BLaER1 treated with 17β-estradiol and CSF1 and Interleukin-3, amounts not matched to agents 10 nM and 100 nM (cell line): Measurements from ENCODE around the gene TYRP1.
"Not testable (repeated sequence)": the region's sequence is repeated elsewhere in the genome, so short reads cannot be mapped to it uniquely, and the experiment has no call there.

Source experiments
- H3K27ac ChIP-seq, 11 experiments: shearing (Covaris generic); formaldehyde crosslinking; 2 replicates each; pipeline ENCODE4 v1.8.1; 2022
- H3K27me3 ChIP-seq, 11 experiments: shearing (Covaris generic); formaldehyde crosslinking; 2 replicates each; pipeline ENCODE4 v1.8.1; 2022
- H3K36me3 ChIP-seq, 11 experiments: shearing (Covaris generic); formaldehyde crosslinking; 2 replicates each; pipeline ENCODE4 v1.8.1; 2022
- H3K4me1 ChIP-seq, 10 experiments: shearing (Covaris generic); formaldehyde crosslinking; 2 replicates each; pipeline ENCODE4 v1.8.1; 2022
- H3K4me2 ChIP-seq, 11 experiments: shearing (Covaris generic); formaldehyde crosslinking; 2 replicates each; pipeline ENCODE4 v1.8.1; 2022
- H3K4me3 ChIP-seq, 10 experiments: shearing (Covaris generic); formaldehyde crosslinking; 2 replicates each; pipeline ENCODE4 v1.8.1; 2022
- H3K9ac ChIP-seq, 11 experiments: shearing (Covaris generic); formaldehyde crosslinking; 2 replicates each; pipeline ENCODE4 v1.8.1; 2022
- H3K9me3 ChIP-seq, 11 experiments: shearing (Covaris generic); formaldehyde crosslinking; replicated peaks in 1 of 11; 2 replicates each; pipeline ENCODE4 v1.8.1; 2022
- H4K20me1 ChIP-seq, 11 experiments: shearing (Covaris generic); formaldehyde crosslinking; 2 replicates each; pipeline ENCODE4 v1.8.1; 2022
- Cebpa-rat ChIP-seq, 11 experiments: shearing (Covaris generic); IDR thresholded peaks; 2 replicates each; pipeline ENCODE4 v1.8.1; 2022

Gene TYRP1

GRCh38 chr9:12659220-12659619 lies 34.0 kb upstream of the TYRP1 start:
- no peaks in the 10 kb centered on the region for H3K36me3 ChIP-seq
- no peaks in the 10 kb centered on the region for H3K4me1 ChIP-seq
- H3K9ac ChIP-seq: no peak overlapping the region
- TF ChIP-seq Cebpa-rat (IDR thresholded peaks at IDR 0.05): no peak
- H3K4me3 ChIP-seq: no peak overlapping the region
- H3K9me3 ChIP-seq: peaks cover 11 to 22% (median 18%) of the 10 kb centered on the region in 11 experiments; a peak in 19 of 22 replicates
- H3K4me2 ChIP-seq: no peak overlapping the region
- H4K20me1 ChIP-seq: no peaks in the 10 kb centered on the region
- no peaks in the 10 kb centered on the region for H3K27me3 ChIP-seq
- no peak overlapping the region for H3K27ac ChIP-seq

- Histone ChIP-seq H3K9me3 (no peaks in the 10 kb centered on the region), H3K27ac (no peak overlapping the region), H4K20me1 (no peaks in the 10 kb centered on the region), H3K27me3 (no peaks in the 10 kb centered on the region), H3K4me3 (no peak overlapping the region), H3K9ac (no peak overlapping the region), H3K4me2 (no peak overlapping the region), H3K4me1 (no peaks in the 10 kb centered on the region), H3K36me3 (no peaks in the 10 kb centered on the region)
- TF ChIP-seq Cebpa-rat (IDR thresholded peaks at IDR 0.05): no peak
Measured at GRCh38 chr9:12666813-12667212, 26.4 kb upstream of the TYRP1 start.

- TF ChIP-seq Cebpa-rat (IDR thresholded peaks at IDR 0.05): no peak
- no peaks in the 10 kb centered on the region for H3K36me3 ChIP-seq
Measured at GRCh38 chr9:12667892-12668291, 25.3 kb upstream of the TYRP1 start.

GRCh38 chr9:12670006-12670405 lies 23.2 kb upstream of the TYRP1 start:
- H3K27ac ChIP-seq: no peak overlapping the region
- no peaks in the 10 kb centered on the region for H4K20me1 ChIP-seq
- no peak overlapping the region for H3K4me3 ChIP-seq
- no peaks in the 10 kb centered on the region for H3K9me3 ChIP-seq
- H3K36me3 ChIP-seq: no peaks in the 10 kb centered on the region
- no peak overlapping the region for H3K4me2 ChIP-seq
- no peak overlapping the region for H3K9ac ChIP-seq
- H3K4me1 ChIP-seq: no peaks in the 10 kb centered on the region
- TF ChIP-seq Cebpa-rat (IDR thresholded peaks at IDR 0.05): no peak
- H3K27me3 ChIP-seq: no peaks in the 10 kb centered on the region

More at GRCh38 chr9:12667892-12668291, 25.3 kb upstream of the TYRP1 start:
- no peak overlapping the region for H3K4me3 ChIP-seq
- H4K20me1 ChIP-seq: no peaks in the 10 kb centered on the region
- H3K27me3 ChIP-seq: no peaks in the 10 kb centered on the region
- H3K9ac ChIP-seq: no peak overlapping the region
- no peak overlapping the region for H3K27ac ChIP-seq
- no peaks in the 10 kb centered on the region for H3K9me3 ChIP-seq
- no peak overlapping the region for H3K4me2 ChIP-seq
- no peaks in the 10 kb centered on the region for H3K4me1 ChIP-seq

GRCh38 chr9:12674961-12675360 lies 18.2 kb upstream of the TYRP1 start:
- Histone ChIP-seq H3K36me3 (no peaks in the 10 kb centered on the region), H3K9ac (no peak overlapping the region), H3K4me1 (no peaks in the 10 kb centered on the region), H3K27ac (no peak overlapping the region), H3K27me3 (no peaks in the 10 kb centered on the region), H3K9me3 (no peaks in the 10 kb centered on the region), H4K20me1 (no peaks in the 10 kb centered on the region), H3K4me2 (no peak overlapping the region), H3K4me3 (no peak overlapping the region)
- TF ChIP-seq Cebpa-rat (IDR thresholded peaks at IDR 0.05): no peak

- H3K9ac ChIP-seq, H3K4me2 ChIP-seq, H3K36me3 ChIP-seq, H3K4me3 ChIP-seq, H3K9me3 ChIP-seq, H3K4me1 ChIP-seq, H4K20me1 ChIP-seq, H3K27me3 ChIP-seq, H3K27ac ChIP-seq: not testable (repeated sequence)
Measured at GRCh38 chr9:12677462-12678126, 15.6 kb upstream of the TYRP1 start.

- no peak overlapping the region for H3K4me2 ChIP-seq
- no peak overlapping the region for H3K27ac ChIP-seq
- H3K9ac ChIP-seq: no peak overlapping the region
- TF ChIP-seq Cebpa-rat (IDR thresholded peaks at IDR 0.05): no peak
- H3K4me3 ChIP-seq: no peak overlapping the region
- H3K36me3 ChIP-seq: no peaks in the 10 kb centered on the region
- H4K20me1 ChIP-seq: no peaks in the 10 kb centered on the region
- no peaks in the 10 kb centered on the region for H3K27me3 ChIP-seq
- no peaks in the 10 kb centered on the region for H3K4me1 ChIP-seq
- H3K9me3 ChIP-seq: no peaks in the 10 kb centered on the region
Measured at GRCh38 chr9:12680341-12680740, 12.8 kb upstream of the TYRP1 start.

GRCh38 chr9:12680757-12681156 lies 12.4 kb upstream of the TYRP1 start:
- Histone ChIP-seq H3K9ac (no peak overlapping the region), H4K20me1 (no peaks in the 10 kb centered on the region), H3K9me3 (no peaks in the 10 kb centered on the region), H3K36me3 (no peaks in the 10 kb centered on the region), H3K27me3 (no peaks in the 10 kb centered on the region), H3K27ac (no peak overlapping the region), H3K4me3 (no peak overlapping the region), H3K4me1 (no peaks in the 10 kb centered on the region), H3K4me2 (no peak overlapping the region)
- no peak for TF ChIP-seq Cebpa-rat (IDR thresholded peaks at IDR 0.05)

GRCh38 chr9:12681620-12682019 lies 11.6 kb upstream of the TYRP1 start:
- TF ChIP-seq Cebpa-rat (IDR thresholded peaks at IDR 0.05): no peak
- H3K4me1 ChIP-seq: no peaks in the 10 kb centered on the region
- H3K36me3 ChIP-seq: no peaks in the 10 kb centered on the region
- no peak overlapping the region for H3K9ac ChIP-seq
- no peaks in the 10 kb centered on the region for H3K27me3 ChIP-seq
- no peak overlapping the region for H3K4me2 ChIP-seq
- no peaks in the 10 kb centered on the region for H3K9me3 ChIP-seq
- no peak overlapping the region for H3K4me3 ChIP-seq
- no peak overlapping the region for H3K27ac ChIP-seq
- no peaks in the 10 kb centered on the region for H4K20me1 ChIP-seq

- no peaks in the 10 kb centered on the region for H3K36me3 ChIP-seq
- H3K9ac ChIP-seq: no peak overlapping the region
- H3K4me2 ChIP-seq: no peak overlapping the region
- H3K4me1 ChIP-seq: peaks cover 0 to 7% (median 0%) of the 10 kb centered on the region in 10 experiments; a peak in 6 of 20 replicates
- H3K27me3 ChIP-seq: no peaks in the 10 kb centered on the region
- TF ChIP-seq Cebpa-rat (IDR thresholded peaks at IDR 0.05): no peak
- H4K20me1 ChIP-seq: no peaks in the 10 kb centered on the region
- no peak overlapping the region for H3K4me3 ChIP-seq
- no peaks in the 10 kb centered on the region for H3K9me3 ChIP-seq
- no peak overlapping the region for H3K27ac ChIP-seq
Measured at GRCh38 chr9:12684974-12685373, 8.2 kb upstream of the TYRP1 start.
